Renal pelvis (tissue), 4 donors: ENCODE measurements around the gene KIZ. TPM values are rescaled to one million over a fixed set of nuclear protein-coding genes. Genes with fewer than 3 reads are reported as not detected.
"Not testable (repeated sequence)": the region's sequence is repeated elsewhere in the genome, so short reads cannot be mapped to it uniquely, and the experiment has no call there.

ENCODE experiments used
- DNase-seq: peaks from one replicate; pipeline ENCODE4 v3.0.0-alpha.2; 2013
- polyA plus RNA-seq, 3 donors: library from polyadenylated mRNA; unstranded; fragments of 120-200 nt; gene quantifications; one replicate each; pipeline ENCODE4 v1.2.1, GENCODE V29; 2013; ENCODE audit not compliant: insufficient read length in 3 of 3

KIZ gene
- polyA plus RNA-seq, 3 donors, result 32.5 to 38.9 (median 34.6) TPM

- no peak for DNase-seq
Measured at GRCh38 chr20:21219686-21220085, 93.8 kb downstream of the KIZ start.

- DNase-seq, result no peak
Measured at GRCh38 chr20:21224217-21224616, 98.3 kb downstream of the KIZ start.

- no peak for DNase-seq
Measured at GRCh38 chr20:21225215-21225947, 99.5 kb downstream of the KIZ start.

GRCh38 chr20:21228511-21228910 lies 102.6 kb downstream of the KIZ start:
- DNase-seq, result no peak

GRCh38 chr20:21229163-21229562 lies 103.3 kb downstream of the KIZ start:
- no peak for DNase-seq

- DNase-seq, result no peak
Measured at GRCh38 chr20:21230220-21230619, 104.3 kb downstream of the KIZ start.

- no peak for DNase-seq
Measured at GRCh38 chr20:21230686-21231085, 104.8 kb downstream of the KIZ start.

- DNase-seq, result no peak
Measured at GRCh38 chr20:21232546-21233280, 106.8 kb downstream of the KIZ start.

GRCh38 chr20:21234324-21234723 lies 108.4 kb downstream of the KIZ start:
- no peak for DNase-seq

GRCh38 chr20:21234806-21235483 lies 109.1 kb downstream of the KIZ start:
- DNase-seq, result no peak

GRCh38 chr20:21235484-21236445 lies 109.9 kb downstream of the KIZ start:
- DNase-seq, result peak; percentile 55

GRCh38 chr20:21237956-21238799 lies 112.3 kb downstream of the KIZ start:
- DNase-seq, result no peak

GRCh38 chr20:21238818-21239536 lies 113.1 kb downstream of the KIZ start:
- DNase-seq, result no peak

- no peak for DNase-seq
Measured at GRCh38 chr20:21240394-21240793, 114.5 kb downstream of the KIZ start.

- no peak for DNase-seq
Measured at GRCh38 chr20:21241406-21241805, 115.5 kb downstream of the KIZ start.

GRCh38 chr20:21243811-21244210 lies 117.9 kb downstream of the KIZ start:
- DNase-seq, result no peak

GRCh38 chr20:21244808-21245207 lies 118.9 kb downstream of the KIZ start:
- DNase-seq, result no peak

- no peak for DNase-seq
Measured at GRCh38 chr20:21246161-21246560, 120.3 kb downstream of the KIZ start.

- not testable (repeated sequence) for DNase-seq
Measured at GRCh38 chr20:21247603-21248095, 121.8 kb downstream of the KIZ start.

- no peak for DNase-seq
Measured at GRCh38 chr20:21251278-21251677, 125.4 kb downstream of the KIZ start.
